MCF 10A (cell line): ENCODE data around the gene IRAK3. TPM values are rescaled to one million over a fixed set of nuclear protein-coding genes. Genes with fewer than 3 reads are reported as not detected.

Source experiments
- BruUV-seq: library from RNA; stranded (reverse); fragments of 400-500 nt; replicated peaks from 2 replicates; lab custom pipeline; 2021; lab: Mats Ljungman, UMichigan
- CTCF ChIA-PET: fragments of 300-600 bp; sonication (Branson Sonifier 250); formaldehyde crosslinking; extraction: SDS; loops from one replicate; lab custom pipeline; 2021; ENCODE audit warnings: antibody characterized with exemption, inconsistent platforms; lab: Yijun Ruan, JAX
- POLR2A ChIA-PET: fragments of 300-600, 350-650 bp; sonication (Branson Sonifier 250); formaldehyde crosslinking; extraction: SDS; loops from one replicate; lab custom pipeline; 2020; ENCODE audit warnings: antibody characterized with exemption, inconsistent platforms; lab: Yijun Ruan, JAX
- DNase-seq: peaks from one replicate; pipeline ENCODE4 v3.0.0-alpha.2; 2018; ENCODE audit not compliant: unreplicated experiment
- H3K27ac Mint-ChIP-seq: one replicate; pipeline ENCODE4 v1.8.0; 2022; ENCODE audit warnings: mild to moderate bottlenecking, low read depth, mixed read lengths; ENCODE audit not compliant: unreplicated experiment
- H3K27me3 Mint-ChIP-seq: one replicate; pipeline ENCODE4 v1.8.0; 2022; ENCODE audit warnings: mixed read lengths; ENCODE audit not compliant: insufficient read depth, unreplicated experiment
- H3K36me3 Mint-ChIP-seq: one replicate; pipeline ENCODE4 v1.8.0; 2022; ENCODE audit warnings: mild to moderate bottlenecking, moderate library complexity, mixed read lengths; ENCODE audit not compliant: insufficient read depth, unreplicated experiment
- H3K4me1 Mint-ChIP-seq: one replicate; pipeline ENCODE4 v1.8.0; 2022; ENCODE audit warnings: mixed read lengths; ENCODE audit not compliant: insufficient read depth, unreplicated experiment
- H3K4me3 Mint-ChIP-seq: one replicate; pipeline ENCODE4 v1.8.0; 2022; ENCODE audit warnings: mild to moderate bottlenecking, moderate library complexity, mixed read lengths; ENCODE audit not compliant: unreplicated experiment
- H3K9me3 Mint-ChIP-seq: one replicate; pipeline ENCODE4 v1.8.0; 2022; ENCODE audit warnings: mixed read lengths; ENCODE audit not compliant: unreplicated experiment
- CTCF ChIP-seq: fragments of 200-600 bp; IDR thresholded peaks from one replicate; pipeline ENCODE4 v1.8.0; 2022; ENCODE audit warnings: antibody characterized with exemption, mild to moderate bottlenecking; ENCODE audit not compliant: unreplicated experiment
- intact Hi-C: fragments of 100-400 bp; cut with micrococcal nuclease; formaldehyde crosslinking; loops from 2 replicates; pipeline ENCODE4 v1.14.1; 2022
- total RNA-seq: library from RNA; stranded (reverse); gene quantifications from 2 replicates; pipeline ENCODE4 v1.2.3, GENCODE V29; 2022

Gene IRAK3
- total RNA-seq, 1 experiment from 2014 or later: not detected

- CTCF ChIA-PET: interaction anchor here (0.6 to 1.1 kb wide), 5 partner anchors 17 to 1668 kb away, joined by 3 to 5 read pairs (median 4); partner anchors contain the start of gene TMBIM4
- Mint-ChIP-seq H3K9me3 (no peaks in the 10 kb centered on the region), H3K27me3 (peaks cover 48% of the 10 kb centered on the region), H3K27ac (no peak overlapping the region), H3K4me1 (no peaks in the 10 kb centered on the region), H3K4me3 (no peak overlapping the region), H3K36me3 (peaks cover 5% of the 10 kb centered on the region)
- DNase-seq: no peak
- no peak for TF ChIP-seq CTCF
- BruUV-seq: no TSS peak
- POLR2A ChIA-PET: interaction anchor here (2.4 kb wide), 1 partner anchor 28 kb away, joined by 7 read pairs; the partner anchor contains the start of gene TMBIM4
- intact Hi-C loops: no loop called here
Observed at GRCh38 chr12:66197495-66197921, 8.5 kb downstream of the IRAK3 start.

- H3K36me3 Mint-ChIP-seq: peaks cover 5% of the 10 kb centered on the region
- no peak overlapping the region for H3K4me3 Mint-ChIP-seq
- DNase-seq: no peak
- H3K9me3 Mint-ChIP-seq: no peaks in the 10 kb centered on the region
- H3K27ac Mint-ChIP-seq: no peak overlapping the region
- BruUV-seq: no TSS peak
- peaks cover 58% of the 10 kb centered on the region for H3K27me3 Mint-ChIP-seq
- no peak for TF ChIP-seq CTCF
- POLR2A ChIA-PET: no interaction called here
- no peaks in the 10 kb centered on the region for H3K4me1 Mint-ChIP-seq
- intact Hi-C loops: no loop called here
- CTCF ChIA-PET: no interaction called here
Observed at GRCh38 chr12:66199141-66199540, 10.1 kb downstream of the IRAK3 start.

- Mint-ChIP-seq H3K27ac (no peak overlapping the region), H3K4me3 (no peak overlapping the region), H3K4me1 (no peaks in the 10 kb centered on the region), H3K9me3 (no peaks in the 10 kb centered on the region), H3K36me3 (peaks cover 5% of the 10 kb centered on the region), H3K27me3 (peaks cover 58% of the 10 kb centered on the region)
- ChIA-PET CTCF (interaction anchor here (0.8 kb wide), 1 partner anchor 12 kb away, joined by 3 read pairs; no protein-coding TSS in a partner anchor), POLR2A (interaction anchor here (0.8 kb wide), 1 partner anchor 24 kb away, joined by 3 read pairs; no protein-coding TSS in a partner anchor)
- no peak for DNase-seq
- TF ChIP-seq CTCF: no peak
- BruUV-seq: no TSS peak
- intact Hi-C loops: no loop called here
Observed at GRCh38 chr12:66199831-66200509, 11.0 kb downstream of the IRAK3 start.

GRCh38 chr12:66203820-66204219 is 14.8 kb downstream of the IRAK3 start:
- ChIA-PET CTCF (interaction anchor here (0.7 kb wide), 1 partner anchor 1269 kb away, joined by 3 read pairs; no protein-coding TSS in a partner anchor), POLR2A (interaction anchor here (0.6 kb wide), 1 partner anchor 9 kb away, joined by 4 read pairs; no protein-coding TSS in a partner anchor)
- Mint-ChIP-seq H3K27ac (no peak overlapping the region), H3K36me3 (peaks cover 5% of the 10 kb centered on the region), H3K9me3 (no peaks in the 10 kb centered on the region), H3K4me3 (no peak overlapping the region), H3K27me3 (peaks cover 60% of the 10 kb centered on the region), H3K4me1 (no peaks in the 10 kb centered on the region)
- no peak for DNase-seq
- no peak for TF ChIP-seq CTCF
- intact Hi-C loops: no loop called here
- BruUV-seq: no TSS peak
